Calu3 (cell line): ENCODE data around the gene CNNM2. TPM values are rescaled to one million over a fixed set of nuclear protein-coding genes. Genes with fewer than 3 reads are reported as not detected.

ENCODE experiments used
- BruUV-seq: library from RNA; stranded (reverse); fragments of 400-500 nt; replicated peaks from 2 replicates; lab custom pipeline; 2021; lab: Mats Ljungman, UMichigan
- CTCF ChIA-PET: fragments of 300-600 bp; sonication (Branson Sonifier 250); formaldehyde crosslinking; loops from one replicate; lab custom pipeline; 2022; ENCODE audit warnings: antibody characterized with exemption; lab: Charles Lee
- DNase-seq: peaks from one replicate; pipeline ENCODE4 v3.0.0; 2022
- H3K27ac Mint-ChIP-seq: one replicate; pipeline ENCODE4 v1.8.0; 2022; ENCODE audit warnings: mixed read lengths; ENCODE audit not compliant: unreplicated experiment
- H3K27me3 Mint-ChIP-seq: one replicate; pipeline ENCODE4 v1.8.0; 2022; ENCODE audit warnings: mixed read lengths; ENCODE audit not compliant: unreplicated experiment
- H3K36me3 Mint-ChIP-seq: one replicate; pipeline ENCODE4 v1.8.0; 2022; ENCODE audit warnings: mild to moderate bottlenecking, moderate library complexity, mixed read lengths; ENCODE audit not compliant: insufficient read depth, unreplicated experiment
- H3K4me1 Mint-ChIP-seq: one replicate; pipeline ENCODE4 v1.8.0; 2022; ENCODE audit warnings: mild to moderate bottlenecking, low read depth, mixed read lengths; ENCODE audit not compliant: unreplicated experiment
- H3K4me3 Mint-ChIP-seq: one replicate; pipeline ENCODE4 v1.8.0; 2022; ENCODE audit warnings: mild to moderate bottlenecking, low read depth, moderate library complexity, mixed read lengths; ENCODE audit not compliant: unreplicated experiment
- H3K9me3 Mint-ChIP-seq: one replicate; pipeline ENCODE4 v1.8.0; 2022; ENCODE audit warnings: low read depth, mixed read lengths; ENCODE audit not compliant: unreplicated experiment
- CTCF ChIP-seq: fragments of 200-600 bp; IDR thresholded peaks from one replicate; pipeline ENCODE4 v1.8.0; 2022; ENCODE audit warnings: antibody characterized with exemption; ENCODE audit not compliant: unreplicated experiment
- intact Hi-C: fragments of 100-400 bp; cut with micrococcal nuclease; formaldehyde crosslinking; loops from one replicate; pipeline ENCODE4 v1.10.0; 2022; ENCODE audit not compliant: unreplicated experiment
- total RNA-seq: library from RNA; stranded (reverse); gene quantifications from 2 replicates; pipeline ENCODE4 v1.2.3, GENCODE V29; 2022

Gene CNNM2
- total RNA-seq, 1 experiment from 2014 or later = 4.2 TPM

DNA sequence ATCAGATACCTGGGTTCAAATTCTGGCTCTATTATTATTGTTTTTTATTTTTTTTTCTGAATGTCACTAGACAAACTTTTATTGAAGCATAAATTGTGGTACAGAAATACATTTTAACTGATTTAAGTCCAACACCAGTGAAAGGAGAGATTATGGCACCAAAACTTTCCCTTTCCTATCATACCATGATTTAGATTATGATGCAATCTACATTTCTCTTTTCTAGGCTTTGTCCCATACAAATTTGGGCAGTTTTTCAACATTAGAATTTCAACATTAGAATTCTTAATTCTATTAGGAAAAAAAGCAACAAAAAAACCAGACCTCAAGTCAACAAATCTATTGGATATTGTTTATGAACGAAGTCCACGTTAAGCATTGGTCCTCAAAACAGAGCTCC is 37.8 kb upstream of the CNNM2 start:
- TF ChIP-seq CTCF = no peak
- intact Hi-C loops = no loop called here
- BruUV-seq = no TSS peak
- CTCF ChIA-PET = no interaction called here
- Mint-ChIP-seq H3K9me3 (no peaks in the 10 kb centered on the region), H3K27ac (no peak overlapping the region), H3K4me1 (no peaks in the 10 kb centered on the region), H3K27me3 (no peaks in the 10 kb centered on the region), H3K36me3 (no peaks in the 10 kb centered on the region), H3K4me3 (no peak overlapping the region)
- no peak for DNase-seq

DNA sequence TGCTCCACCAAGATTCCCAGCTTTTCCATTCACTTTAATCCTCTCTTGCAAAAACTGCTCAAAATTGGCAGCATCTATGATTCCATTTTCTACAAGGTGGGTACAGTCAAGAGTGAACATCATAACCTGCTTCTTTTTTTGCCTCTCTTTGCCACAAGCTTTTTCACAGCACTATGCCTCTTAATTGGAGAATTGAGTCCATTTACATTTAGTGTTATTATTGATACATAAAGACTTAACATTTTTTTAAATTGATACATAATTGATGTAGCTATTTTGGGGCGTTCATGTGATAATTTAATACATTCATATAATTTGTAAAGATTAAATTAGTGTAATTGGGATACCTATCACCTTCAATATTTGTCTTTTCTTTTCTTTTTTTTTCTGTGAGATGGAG is 30.0 kb upstream of the CNNM2 start:
- CTCF ChIA-PET = no interaction called here
- intact Hi-C loops = no loop called here
- Mint-ChIP-seq H3K4me1 (no peaks in the 10 kb centered on the region), H3K9me3 (no peaks in the 10 kb centered on the region), H3K4me3 (no peak overlapping the region), H3K36me3 (no peaks in the 10 kb centered on the region), H3K27me3 (no peaks in the 10 kb centered on the region), H3K27ac (no peak overlapping the region)
- TF ChIP-seq CTCF = no peak
- BruUV-seq = no TSS peak
- no peak for DNase-seq

GRCh38 chr10:102894466-102895213 is 23.5 kb upstream of the CNNM2 start:
- TF ChIP-seq CTCF = no peak
- no peaks in the 10 kb centered on the region for H3K9me3 Mint-ChIP-seq
- BruUV-seq = no TSS peak
- CTCF ChIA-PET = no interaction called here
- H3K4me1 Mint-ChIP-seq = no peaks in the 10 kb centered on the region
- intact Hi-C loops = no loop called here
- DNase-seq = no peak
- no peaks in the 10 kb centered on the region for H3K27me3 Mint-ChIP-seq
- H3K4me3 Mint-ChIP-seq = no peak overlapping the region
- H3K36me3 Mint-ChIP-seq = no peaks in the 10 kb centered on the region
- H3K27ac Mint-ChIP-seq = no peak overlapping the region

- Mint-ChIP-seq H3K4me1 (no peaks in the 10 kb centered on the region), H3K4me3 (no peak overlapping the region), H3K36me3 (no peaks in the 10 kb centered on the region), H3K27ac (no peak overlapping the region), H3K27me3 (no peaks in the 10 kb centered on the region), H3K9me3 (no peaks in the 10 kb centered on the region)
- CTCF ChIA-PET = interaction anchor here (0.6 kb wide), 1 partner anchor 121 kb away, joined by 3 read pairs; no protein-coding TSS in a partner anchor
- no TSS peak for BruUV-seq
- intact Hi-C loops = no loop called here
- DNase-seq = no peak
- TF ChIP-seq CTCF = no peak
Observed at GRCh38 chr10:102900006-102900405, 18.1 kb upstream of the CNNM2 start.
